ENCODE measurements around the gene SLC38A3.

Gene SLC38A3

DNA sequence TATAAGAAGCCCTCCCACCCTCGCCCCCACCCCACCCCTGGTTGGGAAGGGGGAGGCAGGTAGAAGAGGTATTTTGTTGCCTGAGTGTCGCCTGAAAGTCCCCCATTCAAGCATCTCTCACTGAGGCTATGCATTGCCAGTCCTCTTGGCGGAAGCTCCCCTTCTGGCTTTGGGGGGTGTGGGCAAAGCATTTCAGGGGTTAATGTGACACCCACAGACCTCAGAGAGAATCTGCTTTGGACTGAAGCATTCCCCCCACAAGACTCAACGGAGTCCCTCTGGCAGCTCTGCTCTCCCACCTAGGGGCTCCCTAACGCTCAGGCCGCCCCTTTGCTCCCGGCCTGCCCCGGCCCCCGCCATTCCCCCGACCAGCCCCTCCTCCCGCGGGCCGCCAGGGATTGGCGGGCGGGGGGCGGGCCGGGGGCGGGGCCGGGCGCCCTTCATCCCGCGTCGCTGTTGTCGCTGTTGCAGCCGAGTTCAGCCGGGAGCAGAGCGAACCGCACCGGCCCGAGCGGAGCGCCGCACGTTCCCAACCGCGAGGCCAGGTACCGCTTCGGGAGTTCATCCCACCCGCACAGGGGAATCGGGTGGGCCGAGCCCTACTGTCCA is at the start of gene SLC38A3:
Gene SLC38A3, plus strand, starts transcription at position 468 of the 609 bp plus-strand sequence. CDS start 8,929 bp downstream, outside the sequence.
- DNase-seq: no peak

DNA sequence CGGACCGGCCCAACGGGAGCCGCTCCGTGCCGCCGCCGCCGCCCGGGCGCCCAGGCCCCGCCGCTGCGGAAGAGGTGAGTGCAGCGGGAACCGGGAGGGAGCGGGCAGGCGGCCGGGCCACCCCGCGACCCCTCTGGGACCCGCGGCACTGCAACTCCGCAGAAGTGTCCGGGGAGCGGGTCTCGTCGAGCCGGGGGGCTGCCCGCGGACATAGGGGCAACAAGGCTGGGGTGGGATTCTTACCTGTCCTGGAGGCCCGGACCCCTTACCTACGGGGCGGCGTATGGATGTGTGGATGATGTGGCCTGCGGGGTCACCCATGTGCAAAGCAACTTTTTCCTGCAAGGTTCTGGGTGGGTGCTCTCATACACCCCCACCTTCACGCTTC is 49.6 kb upstream of the SLC38A3 start:
- DNase-seq: no peak

DNA sequence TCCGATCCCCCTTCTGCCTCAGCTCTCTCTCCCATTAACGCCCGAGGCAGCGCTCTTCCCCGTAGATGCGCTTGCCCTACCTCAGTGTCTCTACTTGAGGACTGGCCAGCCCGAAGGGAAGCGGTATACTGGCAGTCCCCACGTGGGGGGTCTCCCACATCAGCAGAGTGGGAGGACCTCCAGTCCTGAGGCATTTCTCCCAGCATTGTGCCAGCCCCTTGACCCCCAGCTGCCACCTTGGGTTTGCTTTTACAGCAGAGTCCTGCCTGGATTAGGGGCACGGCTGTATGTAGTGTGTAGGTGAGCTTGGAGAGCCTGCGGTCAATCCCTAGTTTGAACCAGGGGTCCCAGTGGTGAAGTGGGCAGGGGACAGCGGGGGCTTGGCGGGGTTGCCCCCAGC is 49.2 kb upstream of the SLC38A3 start:
- no peak for DNase-seq

DNA sequence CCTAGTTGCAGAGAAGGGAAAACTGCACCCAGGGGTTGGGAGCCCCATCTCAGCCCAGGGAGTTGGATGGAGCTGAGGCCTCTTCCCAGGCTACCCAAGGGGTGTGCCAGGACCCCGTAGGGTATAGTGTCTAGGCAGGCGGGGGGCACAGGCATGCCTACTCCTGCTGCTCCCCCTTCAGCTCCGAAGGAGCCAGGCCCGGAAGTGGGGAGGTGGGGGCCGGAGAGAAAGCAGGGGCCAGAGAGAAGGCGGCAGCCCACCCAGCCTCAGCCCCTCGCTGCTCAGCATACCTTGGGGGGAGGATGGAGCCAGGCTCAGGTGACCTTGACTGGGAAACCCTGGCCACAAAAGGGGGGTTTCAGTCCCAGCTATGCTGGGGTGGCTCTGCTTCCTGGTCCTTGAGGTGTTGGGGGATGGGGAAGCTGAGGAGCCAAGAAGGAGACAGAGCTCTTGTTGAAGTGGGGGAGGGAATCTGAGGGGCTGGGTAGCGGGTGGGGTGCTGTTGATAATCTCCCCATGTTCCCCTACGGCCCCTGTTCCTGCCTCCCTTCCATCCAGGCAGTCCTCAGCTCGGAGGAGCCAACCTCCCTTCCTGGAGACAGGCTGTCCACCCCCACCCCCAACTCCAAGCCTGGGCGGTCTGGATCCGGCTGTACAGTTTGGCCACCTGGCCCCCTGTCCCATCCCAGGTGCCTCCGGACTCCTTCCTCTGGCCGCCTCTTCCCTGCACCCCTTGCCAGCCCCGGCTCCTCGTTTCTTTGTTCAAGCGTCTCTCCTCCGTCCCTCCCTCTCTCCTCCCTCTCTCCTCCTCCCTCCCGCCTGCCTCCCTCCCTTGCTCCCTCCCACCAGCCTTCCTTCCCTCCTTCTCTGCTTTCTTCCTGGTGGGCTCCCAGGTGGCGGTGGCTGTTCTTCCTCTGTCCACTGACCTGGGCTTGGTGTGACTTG is 48.2 kb upstream of the SLC38A3 start:
- DNase-seq: no peak

DNA sequence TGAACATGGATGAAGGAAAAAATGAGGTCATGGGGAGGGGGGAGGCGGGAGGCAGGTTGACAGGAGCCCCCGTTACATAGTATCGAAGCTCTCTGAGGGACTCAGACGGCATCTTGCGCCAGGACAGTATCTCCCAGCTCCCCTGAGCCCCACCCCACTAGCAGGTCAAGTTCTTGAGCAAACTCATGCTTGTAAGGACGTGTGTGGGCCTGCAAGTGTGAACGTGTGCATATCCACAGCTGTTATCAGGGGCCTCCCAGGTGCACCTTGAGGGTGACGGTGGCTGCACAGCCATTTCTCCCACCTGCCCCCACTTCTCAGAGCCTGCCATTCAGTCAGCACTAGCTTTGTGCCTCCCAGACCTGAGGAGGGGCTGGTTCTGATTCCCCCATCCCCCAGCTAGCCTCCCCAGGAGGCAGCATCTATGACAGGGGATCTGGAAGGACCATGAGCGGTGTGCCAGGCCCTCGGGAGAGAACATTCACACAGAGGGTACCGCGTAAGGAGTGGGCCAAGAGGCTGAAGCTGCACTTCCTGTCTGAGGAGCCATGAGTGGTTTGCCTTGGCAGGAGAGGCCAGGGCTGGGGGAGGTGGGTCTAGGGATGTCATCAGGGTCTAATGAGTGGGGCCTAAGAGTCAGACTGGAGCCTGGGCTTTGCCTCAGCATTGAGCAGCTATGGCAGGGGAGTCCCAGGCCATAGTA is 47.1 kb upstream of the SLC38A3 start:
- no peak for DNase-seq

DNA sequence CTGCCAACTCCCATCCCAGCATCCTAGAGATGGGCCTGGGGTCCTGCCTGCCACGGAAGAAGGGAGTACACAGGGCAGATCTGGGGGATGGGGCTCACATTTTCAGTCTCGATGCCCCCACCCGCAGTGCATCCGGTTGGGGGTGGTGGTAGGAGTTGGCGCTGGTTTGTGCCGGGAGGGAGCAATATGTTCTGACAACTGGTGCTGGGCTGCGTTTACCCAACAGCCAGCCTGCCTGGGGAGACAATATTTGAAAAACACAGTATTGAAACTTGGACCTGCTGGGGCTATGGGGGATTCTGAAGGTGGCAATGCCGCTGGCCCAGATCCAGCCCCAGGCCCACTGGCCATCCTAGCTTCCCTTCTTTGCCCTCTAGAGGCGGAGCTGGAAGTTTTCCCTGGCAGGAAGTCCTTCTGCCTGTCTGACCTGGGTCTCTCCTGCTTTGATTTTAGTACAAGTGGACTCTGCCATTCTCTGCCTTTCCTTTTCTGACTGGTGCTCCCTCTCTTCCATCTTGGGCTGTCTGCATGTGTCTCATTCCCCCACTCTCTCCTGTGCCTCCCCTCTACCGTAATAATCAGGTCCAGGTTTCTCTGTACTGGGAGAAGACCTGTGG is 46.4 kb upstream of the SLC38A3 start:
- DNase-seq: no peak

DNA sequence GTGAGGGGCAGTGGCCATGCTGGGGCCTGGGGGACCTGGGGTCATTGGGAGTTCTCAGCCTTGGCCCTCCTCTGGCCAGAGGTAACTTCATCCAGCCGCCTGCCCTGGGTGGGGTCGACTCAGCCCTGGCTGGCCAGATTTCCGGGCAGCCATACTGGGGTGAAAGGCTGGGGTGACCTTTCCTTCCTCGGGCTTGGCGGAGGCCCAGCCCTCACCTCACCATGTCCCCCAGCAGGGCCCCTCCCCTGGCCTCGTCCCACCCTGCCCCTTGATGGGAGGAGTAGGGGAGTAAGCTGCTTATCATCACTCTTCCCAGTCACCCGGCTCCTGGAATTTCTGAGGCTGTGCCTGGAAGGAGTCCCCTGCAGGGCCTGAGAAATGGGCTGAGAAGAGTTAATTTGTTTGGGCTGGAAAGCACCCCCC is 44.5 kb upstream of the SLC38A3 start:
- DNase-seq: no peak

DNA sequence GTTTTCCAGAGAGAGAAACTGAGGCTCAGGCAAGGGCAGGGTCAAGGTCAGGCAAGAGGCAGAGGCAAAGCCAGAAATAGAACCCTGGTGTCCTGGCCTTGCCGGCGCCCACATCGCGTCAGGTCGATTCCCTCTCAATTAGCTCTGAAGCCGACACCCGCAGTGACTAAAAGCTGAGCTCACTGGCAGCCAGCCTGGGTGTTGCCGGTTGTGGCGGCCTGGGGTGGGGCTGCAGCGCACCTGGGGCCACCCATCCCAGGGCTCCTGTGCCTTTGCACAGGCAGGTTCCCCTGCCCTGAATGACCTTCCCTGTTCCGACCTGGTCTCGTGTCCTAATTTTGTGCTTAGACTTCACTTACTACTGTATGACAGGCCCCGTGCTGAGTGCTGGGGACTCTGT is 43.8 kb upstream of the SLC38A3 start:
- no peak for DNase-seq

DNA sequence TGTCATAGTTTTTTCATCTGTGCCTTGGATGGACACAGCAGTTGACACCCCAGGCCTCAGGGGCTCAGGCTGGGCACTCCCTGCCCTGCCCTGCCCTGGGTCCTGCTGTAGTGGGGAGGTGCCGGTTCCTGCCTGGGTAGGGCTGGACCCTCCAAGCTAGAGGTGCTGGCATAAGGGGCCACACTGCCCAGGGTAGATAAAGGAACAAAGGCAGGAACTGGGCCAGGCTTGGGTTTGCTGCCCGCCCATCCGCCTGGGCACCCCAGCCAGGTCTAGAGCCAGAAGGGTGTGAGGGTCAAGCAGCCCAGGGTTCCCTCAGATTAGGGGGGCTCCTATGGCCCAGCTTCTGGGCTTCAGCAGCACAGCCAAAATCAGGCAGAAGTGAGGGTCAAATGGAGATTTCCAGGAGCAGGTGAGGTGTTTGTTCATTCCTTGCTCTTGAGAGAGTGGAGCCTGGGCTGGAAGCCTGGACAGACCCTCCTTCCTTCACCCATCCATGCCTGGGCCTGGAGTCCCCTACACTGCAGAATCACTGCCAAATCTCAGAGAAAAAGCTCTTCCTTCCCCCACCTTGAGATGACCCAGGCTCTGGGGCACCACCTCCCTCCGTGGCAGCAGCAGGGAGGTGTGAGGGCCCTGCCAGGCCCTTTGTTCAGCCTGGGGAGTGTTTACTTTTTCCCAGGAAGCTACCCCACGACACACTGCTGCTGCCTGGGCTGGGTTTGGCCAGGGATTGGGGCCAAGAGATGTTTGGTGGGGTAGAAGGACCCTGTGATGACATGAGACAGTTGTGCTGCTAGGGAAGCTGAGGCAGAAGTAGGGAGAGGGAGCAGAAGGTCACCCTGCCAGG is 42.8 kb upstream of the SLC38A3 start:
- no peak for DNase-seq

DNA sequence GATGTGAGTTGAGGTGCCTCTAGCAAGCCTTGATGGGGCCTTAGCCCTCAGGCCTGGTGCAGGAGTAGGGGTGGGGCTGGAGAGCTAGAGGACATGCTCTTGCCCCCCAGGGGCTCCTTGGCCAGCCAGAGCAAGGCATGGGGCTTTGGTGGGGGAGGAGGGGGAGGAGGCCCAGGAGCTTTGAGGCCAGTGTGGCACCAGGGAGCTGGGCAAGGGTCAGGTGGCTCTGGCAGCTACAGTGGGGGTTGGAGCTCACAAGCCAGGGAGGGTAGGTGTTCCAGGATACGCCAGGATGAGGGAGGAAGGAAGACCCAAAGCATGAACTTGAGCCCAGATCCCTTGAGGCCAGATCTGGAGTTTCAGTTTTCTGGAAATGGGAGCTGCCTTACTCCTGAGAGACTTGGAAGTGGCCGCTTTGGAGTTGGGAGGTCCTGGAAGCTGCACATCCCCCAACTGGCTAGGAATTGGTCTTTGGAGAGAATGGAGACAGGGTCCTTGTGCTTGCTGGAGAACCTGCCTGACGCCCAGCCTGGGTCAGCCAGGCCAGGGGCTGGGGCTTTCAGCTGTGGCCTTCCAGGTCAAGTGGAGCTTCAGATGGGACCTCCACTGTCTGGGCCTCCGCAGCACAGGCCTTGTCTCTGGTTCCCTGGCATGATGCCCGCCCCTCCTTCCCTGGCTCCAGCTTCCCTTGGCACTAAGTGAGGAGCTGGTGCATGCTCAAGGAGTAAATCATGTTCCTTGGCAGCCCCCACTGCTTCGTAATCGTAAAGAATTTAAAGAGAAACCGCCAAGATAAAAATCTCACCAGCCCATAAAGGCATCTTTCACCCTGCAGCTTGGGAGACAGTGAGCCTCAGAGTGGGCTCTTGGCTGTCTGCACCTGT is 41.3 kb upstream of the SLC38A3 start:
- DNase-seq: no peak

DNA sequence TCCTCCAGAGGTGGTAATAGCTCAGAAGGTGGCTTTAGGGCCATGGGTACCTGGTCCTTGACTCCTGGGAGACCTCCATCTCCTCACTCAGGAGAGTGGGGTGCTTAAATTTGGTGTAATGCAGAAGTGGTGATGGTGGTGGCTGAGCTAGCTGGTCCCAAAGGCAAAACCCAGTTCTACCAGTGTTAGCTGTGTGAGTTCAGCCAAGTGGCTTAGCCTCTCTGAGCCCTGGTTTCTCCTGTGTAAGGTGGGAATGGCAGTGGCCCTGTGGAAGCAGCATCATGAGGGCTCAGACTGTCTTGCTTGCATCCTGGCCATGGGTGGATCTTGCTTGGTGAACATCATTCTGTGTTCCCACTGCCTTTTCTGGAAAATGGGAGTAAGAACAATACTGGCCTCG is 40.6 kb upstream of the SLC38A3 start:
- DNase-seq: no peak

DNA sequence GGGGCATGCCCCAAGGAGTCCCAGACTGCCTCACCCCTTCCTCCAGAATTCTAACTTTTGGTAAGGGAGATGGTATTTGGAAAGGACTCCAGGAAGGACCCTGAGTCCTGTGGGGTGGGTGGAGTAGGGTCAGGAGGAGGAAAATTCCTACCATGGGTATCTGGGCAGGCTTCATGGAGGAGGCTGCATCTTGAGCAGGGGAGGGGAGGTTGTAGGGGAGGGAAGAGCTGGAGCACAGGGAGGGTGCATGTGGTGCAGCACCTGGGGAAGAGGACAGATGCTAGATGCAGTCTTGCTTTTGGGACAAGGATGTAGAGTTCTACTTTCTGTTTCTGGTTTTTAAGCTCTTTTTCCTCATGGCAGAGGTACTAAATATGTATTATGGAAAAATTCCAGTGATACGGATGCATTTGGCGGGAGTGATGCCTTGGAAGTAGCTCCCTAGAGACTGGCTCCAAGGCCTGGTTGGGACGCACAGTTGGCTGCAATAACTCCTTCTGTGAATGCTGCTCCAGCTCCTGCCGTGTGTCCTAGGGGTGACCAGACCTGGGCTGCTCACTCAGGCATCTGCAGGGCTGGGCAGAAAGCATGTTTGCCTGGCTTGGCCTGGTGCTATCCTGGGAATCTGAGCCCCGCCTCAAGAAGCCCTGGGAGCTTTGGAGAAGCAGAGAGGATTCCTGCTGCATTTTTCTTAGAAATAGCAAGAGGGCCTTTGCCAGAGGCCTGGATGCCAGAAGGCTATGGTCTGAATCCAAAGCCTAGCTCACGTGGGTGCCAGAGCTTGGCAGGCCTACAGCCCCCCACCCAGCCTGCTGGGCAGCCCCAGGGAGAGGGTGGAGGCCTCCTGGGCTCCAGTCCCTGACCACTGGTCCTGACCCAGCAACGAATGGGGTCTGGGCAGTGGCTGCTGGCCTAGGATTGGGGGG is 39.8 kb upstream of the SLC38A3 start:
- no peak for DNase-seq

DNA sequence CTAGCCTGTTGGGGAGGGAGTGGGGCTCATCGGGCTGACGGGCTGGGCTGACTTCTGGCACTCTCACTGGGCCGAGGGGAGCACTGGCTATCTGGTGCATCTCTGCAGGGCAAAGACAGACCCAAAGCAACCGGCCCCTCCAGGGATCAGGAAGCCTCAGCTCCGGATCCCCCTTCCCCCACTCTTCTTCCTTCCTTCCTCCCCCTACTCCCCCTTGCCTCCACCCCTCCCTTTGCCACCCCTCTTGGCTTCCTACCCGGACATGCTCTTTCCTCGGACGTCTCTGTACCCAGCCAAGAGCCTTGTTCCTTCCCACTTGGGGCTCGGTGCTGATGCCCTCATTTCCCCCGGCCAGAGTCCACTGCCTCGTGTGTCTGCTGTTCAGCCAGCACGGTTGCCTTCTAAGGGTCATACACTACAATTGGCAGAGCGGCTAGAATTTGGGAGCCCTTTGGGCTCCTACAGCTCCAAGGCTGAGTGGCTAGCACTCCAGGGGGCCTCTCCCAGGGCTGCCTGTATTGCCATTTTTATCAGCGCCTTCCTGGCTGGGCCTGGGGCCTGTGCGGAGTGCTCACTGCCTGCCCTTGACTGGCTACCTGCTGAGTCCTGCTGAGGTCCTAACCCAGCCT is 39.0 kb upstream of the SLC38A3 start:
- no peak for DNase-seq

DNA sequence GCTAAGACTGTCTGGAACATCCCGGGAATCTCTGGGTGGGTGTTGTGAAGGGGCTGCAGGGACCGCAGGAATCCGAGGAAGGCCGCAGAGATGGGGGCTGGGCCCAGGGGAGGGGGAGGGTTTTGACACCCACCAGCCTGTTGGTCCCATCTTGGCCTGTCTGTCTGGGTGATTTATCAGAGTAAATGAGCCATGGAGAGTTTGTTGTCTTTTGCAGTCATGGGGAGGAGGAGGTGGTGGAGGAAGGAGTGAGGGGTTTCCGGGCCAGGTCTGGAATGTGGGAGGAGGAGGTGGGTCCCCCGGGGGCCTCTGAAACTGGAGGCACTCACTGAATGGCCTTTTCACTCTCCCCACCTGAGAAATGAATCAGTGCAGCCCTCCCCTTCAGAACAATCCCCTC is 38.5 kb upstream of the SLC38A3 start:
- DNase-seq: no peak

DNA sequence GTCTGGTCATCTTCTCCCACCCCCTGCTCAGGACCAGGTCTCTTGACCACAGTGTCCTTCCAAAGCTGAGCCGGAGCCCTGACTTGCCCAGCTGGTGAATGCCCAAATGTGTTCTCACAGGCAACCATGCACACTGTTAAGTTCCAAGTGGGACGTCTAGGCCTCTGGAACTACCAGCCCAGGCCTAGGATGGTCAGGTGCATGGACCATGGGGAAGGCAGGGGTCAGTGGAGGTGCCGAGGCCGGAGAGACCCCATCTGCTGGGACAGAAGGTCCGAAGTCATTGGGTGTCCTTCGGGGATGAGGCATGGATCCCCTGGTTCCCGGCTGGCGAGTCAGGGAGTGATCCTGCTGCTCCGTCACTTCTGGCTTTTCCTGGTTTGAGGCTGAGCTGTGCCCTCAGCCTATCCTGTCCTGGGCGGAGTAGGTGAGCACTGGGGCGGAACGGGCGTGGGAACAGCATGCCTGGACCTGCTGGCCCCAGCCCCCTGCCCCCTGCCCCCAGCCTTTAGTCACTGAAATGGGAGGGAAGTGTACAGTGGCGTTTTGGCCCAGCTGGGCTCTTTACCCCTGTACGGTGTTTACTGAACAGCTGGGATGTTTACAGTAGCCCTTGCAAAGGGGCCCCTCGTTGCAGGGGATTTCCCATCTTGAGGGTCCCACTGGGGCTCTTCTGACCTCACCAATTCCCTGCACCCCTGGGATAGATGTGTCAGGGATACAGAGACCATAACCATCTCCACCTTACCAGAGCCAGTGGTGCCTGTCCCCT is 37.8 kb upstream of the SLC38A3 start:
- DNase-seq: no peak

DNA sequence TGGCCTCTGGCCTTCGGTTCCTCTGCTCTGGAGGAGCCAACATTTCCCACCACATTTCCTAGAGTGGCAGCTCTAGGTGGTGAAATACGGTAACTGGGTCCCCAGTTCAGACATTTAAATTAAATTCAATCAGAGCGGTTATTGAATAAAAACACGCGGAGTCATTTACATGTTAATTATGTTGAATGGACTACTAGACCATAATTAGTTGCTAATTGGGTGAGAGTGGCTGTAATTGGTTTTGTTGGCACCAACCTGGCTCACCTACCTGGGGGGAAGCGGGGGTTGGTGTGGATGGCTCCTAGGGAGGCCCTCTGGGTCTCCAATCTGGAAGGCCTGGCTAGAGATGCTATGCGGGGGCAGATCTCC is 37.2 kb upstream of the SLC38A3 start:
- no peak for DNase-seq

DNA sequence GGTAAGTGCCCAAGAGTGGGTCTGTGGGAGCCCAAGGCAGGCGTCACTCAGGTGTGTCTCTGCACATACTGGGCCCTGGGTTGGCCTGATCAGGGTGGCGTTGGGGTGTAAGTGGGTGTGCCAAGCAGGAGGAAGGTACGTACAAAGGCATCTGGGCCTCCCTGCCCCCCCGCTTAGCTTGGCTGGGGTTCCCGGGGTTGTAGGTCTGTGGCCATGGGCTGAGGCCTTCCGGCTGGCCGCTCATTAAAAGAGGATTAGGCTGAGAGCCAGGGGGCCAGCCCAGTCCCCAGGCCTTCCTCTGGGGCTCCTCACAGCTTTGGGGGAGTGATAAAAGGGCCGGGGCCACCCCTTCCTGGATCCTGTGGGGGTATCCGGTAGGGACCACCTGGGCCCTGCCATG is 36.7 kb upstream of the SLC38A3 start:
- DNase-seq: no peak

DNA sequence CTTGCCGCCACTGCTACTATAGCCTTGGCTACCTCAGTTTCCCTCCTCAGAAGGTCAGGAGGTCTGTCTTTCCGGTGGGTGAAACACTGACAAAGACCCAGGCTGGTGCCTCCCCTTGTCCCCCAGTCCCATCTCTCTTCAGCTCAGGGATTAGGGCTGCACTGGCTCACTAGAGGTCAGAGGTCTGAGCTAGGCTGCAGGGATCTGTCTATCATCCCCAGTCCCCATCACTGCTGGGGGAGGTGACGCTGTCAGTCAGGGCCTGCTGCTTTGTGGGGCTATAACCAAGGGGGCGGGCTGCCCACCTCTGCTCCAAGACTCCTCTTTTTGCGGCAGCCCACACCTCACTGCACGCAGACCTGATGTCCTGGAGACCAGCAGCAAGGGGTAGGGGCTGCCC is 36.3 kb upstream of the SLC38A3 start:
- no peak for DNase-seq
